ENCODE data around the gene HBD. TPM values are rescaled to one million over a fixed set of nuclear protein-coding genes. Genes with fewer than 3 reads are reported as not detected.

The HBD gene
- total RNA-seq, 4 donors from 2014 or later, result not detected

DNA sequence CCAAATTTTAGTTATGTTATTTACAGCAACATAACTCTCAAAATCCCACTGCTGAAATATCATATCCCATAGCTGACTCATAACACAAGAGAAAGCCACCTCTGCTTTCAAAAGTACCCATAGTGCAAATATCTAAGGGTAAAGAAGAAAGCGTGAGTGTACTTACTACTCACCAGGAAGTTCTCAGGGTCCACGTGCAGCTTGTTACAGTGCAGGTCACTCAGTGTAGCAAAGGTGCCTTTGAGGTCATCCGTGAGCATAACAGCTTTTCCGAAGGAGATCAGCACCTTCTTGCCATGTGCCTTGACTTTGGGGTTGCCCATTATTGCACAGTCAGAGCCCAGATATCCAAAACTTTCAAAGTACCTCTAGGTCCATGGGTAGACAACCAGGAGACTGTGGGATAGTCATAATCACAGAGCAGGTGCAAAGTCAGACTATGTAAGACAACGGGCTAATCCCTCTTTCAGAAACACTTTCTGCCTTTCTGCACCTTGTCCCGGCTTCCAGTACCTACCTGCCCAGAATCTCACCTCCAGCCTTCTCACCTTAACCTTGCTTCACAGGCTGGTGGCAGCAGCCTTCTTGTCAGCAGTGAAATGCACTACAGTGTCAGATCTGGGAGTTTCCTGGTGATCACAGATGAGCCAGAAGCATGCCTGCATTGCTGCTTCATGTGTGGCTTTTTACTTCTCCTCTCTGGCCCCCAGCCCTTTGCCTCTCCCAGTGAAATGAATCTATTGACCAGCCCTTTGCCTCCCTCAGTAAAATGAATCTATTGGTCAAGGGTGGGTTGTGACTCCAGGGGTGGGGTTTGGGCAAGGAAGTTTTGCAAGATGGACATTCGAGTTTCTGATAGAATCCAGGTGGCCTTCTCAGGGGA, 8.9 kb upstream of the HBD start:
- TF ChIP-seq CTCF (IDR thresholded peaks at IDR 0.05) (no peak), POLR2A (IDR thresholded peaks at IDR 0.05) (no peak), EP300 (IDR thresholded peaks at IDR 0.05) (no peak), POLR2AphosphoS5 (IDR thresholded peaks at IDR 0.05) (no peak)

GRCh38 chr11:5242208-5242607, 7.9 kb upstream of the HBD start:
- H3K4me1 ChIP-seq, result no peaks in the 10 kb centered on the region

More for the DNA sequence above, 8.9 kb upstream of the HBD start:
- Histone ChIP-seq H3K36me3 (no peaks in the 10 kb centered on the region), H3K27ac (no peak overlapping the region), H3K27me3 (peaks cover 6% of the 10 kb centered on the region), H3K4me3 (no peak overlapping the region), H3K4me1 (no peaks in the 10 kb centered on the region), H3K9me3 (no peaks in the 10 kb centered on the region)
- 49 to 64% methylated on average over 4 to 5 of the region's 7 CpGs for WGBS, 2 donors (ENCODE audit: low coverage in 1 of 2)
- ATAC-seq, result no peak

DNA sequence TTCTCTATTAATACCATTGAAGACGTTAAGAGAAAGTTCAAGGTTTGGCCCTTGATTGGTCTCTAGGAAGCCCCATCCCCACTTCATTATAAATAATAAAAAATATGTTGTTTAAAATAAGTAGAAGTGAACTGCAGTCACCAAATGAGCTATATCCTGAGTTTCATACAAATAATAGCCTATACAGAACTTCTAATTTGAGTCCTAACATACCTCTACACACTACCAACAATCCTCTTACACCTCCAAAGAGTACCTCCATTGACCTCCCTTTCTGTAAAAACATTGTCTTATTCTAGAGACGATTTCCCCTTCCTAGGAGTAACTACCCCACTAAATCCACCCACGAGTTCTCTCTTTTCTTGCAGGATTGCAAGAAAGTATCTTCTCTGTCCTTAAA, 7.2 kb upstream of the HBD start:
- ATAC-seq, result no peak
- no peak overlapping the region for H3K4me3 ChIP-seq
- no peak overlapping the region for H3K27ac ChIP-seq
- H3K9me3 ChIP-seq, result no peaks in the 10 kb centered on the region
- TF ChIP-seq CTCF (IDR thresholded peaks at IDR 0.05) (no peak), EP300 (IDR thresholded peaks at IDR 0.05) (no peak), POLR2AphosphoS5 (IDR thresholded peaks at IDR 0.05) (no peak), POLR2A (IDR thresholded peaks at IDR 0.05) (no peak)
- H3K4me1 ChIP-seq, result no peaks in the 10 kb centered on the region
- peaks cover 6% of the 10 kb centered on the region for H3K27me3 ChIP-seq
- H3K36me3 ChIP-seq, result no peaks in the 10 kb centered on the region
- WGBS, 2 donors (ENCODE audit: low coverage in 1 of 2), result 48 to 61% methylated on average over 3 of the region's 3 CpGs

More at GRCh38 chr11:5242208-5242607, 7.9 kb upstream of the HBD start:
- ATAC-seq, result no peak
- Histone ChIP-seq H3K4me3 (no peak overlapping the region), H3K27ac (no peak overlapping the region), H3K36me3 (no peaks in the 10 kb centered on the region), H3K9me3 (no peaks in the 10 kb centered on the region), H3K27me3 (peaks cover 6% of the 10 kb centered on the region)
- no peak for TF ChIP-seq EP300 (IDR thresholded peaks at IDR 0.05)
- no peak for TF ChIP-seq POLR2AphosphoS5 (IDR thresholded peaks at IDR 0.05)
- no peak for TF ChIP-seq POLR2A (IDR thresholded peaks at IDR 0.05)
- TF ChIP-seq CTCF (IDR thresholded peaks at IDR 0.05), result no peak
- WGBS, 2 donors (ENCODE audit: low coverage in 1 of 2), result 63 to 76% methylated on average over 2 of the region's 2 CpGs

GRCh38 chr11:5240458-5240857, 6.2 kb upstream of the HBD start:
- Histone ChIP-seq H3K4me1 (no peaks in the 10 kb centered on the region), H3K36me3 (no peaks in the 10 kb centered on the region), H3K9me3 (no peaks in the 10 kb centered on the region), H3K27me3 (peaks cover 6% of the 10 kb centered on the region), H3K27ac (no peak overlapping the region), H3K4me3 (no peak overlapping the region)
- no peak for ATAC-seq
- 71 to 74% methylated on average over 2 of the region's 2 CpGs for WGBS, 2 donors (ENCODE audit: low coverage in 1 of 2)
- TF ChIP-seq POLR2A (IDR thresholded peaks at IDR 0.05) (no peak), CTCF (IDR thresholded peaks at IDR 0.05) (no peak), POLR2AphosphoS5 (IDR thresholded peaks at IDR 0.05) (no peak)

- Histone ChIP-seq H3K36me3 (no peaks in the 10 kb centered on the region), H3K4me3 (no peak overlapping the region), H3K9me3 (no peaks in the 10 kb centered on the region), H3K27ac (no peak overlapping the region), H3K27me3 (peaks cover 6% of the 10 kb centered on the region), H3K4me1 (no peaks in the 10 kb centered on the region)
- no peak for ATAC-seq
- WGBS, 2 donors (ENCODE audit: low coverage in 1 of 2), result 70 to 100% methylated on average over 1 of the region's 1 CpG
- TF ChIP-seq EP300 (IDR thresholded peaks at IDR 0.05) (no peak), POLR2AphosphoS5 (IDR thresholded peaks at IDR 0.05) (no peak), CTCF (IDR thresholded peaks at IDR 0.05) (no peak), POLR2A (IDR thresholded peaks at IDR 0.05) (no peak)
These were observed 5.8 kb upstream of the HBD start for GRCh38 chr11:5240056-5240455.
